Measurements from ENCODE around the gene MYL10. TPM values are rescaled to one million over a fixed set of nuclear protein-coding genes. Genes with fewer than 3 reads are reported as not detected.

Gene MYL10
- total RNA-seq, 1 experiment from 2014 or later = not detected

DNA sequence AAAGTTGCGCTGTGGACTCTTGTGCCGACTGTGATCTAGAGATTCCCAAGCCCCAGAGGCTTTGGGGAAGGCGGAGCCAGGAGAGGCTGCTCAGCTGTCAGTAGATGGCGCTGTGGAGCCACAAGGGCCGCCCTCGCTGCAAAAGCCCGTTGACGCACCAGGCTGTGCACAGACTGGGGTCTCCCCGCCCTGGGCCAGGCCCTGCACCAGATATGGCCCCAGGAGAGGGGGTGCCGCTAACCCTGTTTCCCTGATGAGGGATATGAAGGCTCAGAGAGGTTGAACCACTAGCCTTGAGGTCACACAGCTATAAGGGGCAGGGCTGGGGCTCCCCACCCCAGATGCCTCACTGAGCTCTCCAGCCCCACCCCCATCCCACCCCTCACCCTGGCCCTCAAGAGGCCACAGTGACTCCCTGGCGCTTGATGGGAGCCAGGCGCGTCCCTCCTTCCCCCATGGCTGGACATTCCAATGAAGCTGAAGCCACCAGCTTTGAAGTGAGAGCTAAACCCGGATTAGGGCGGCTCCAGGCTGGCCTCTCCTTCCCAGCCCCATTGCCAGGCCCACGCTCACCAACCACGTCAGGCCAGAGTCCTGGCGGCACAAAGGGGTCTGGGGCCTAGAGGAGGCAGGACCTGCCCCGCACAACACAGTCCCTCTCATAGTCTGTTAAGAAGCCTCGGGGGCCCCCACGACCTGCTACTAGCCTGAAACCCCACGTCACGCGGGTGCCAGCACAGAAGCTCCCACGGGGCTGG lies 26.4 kb downstream of the MYL10 start:
- peaks cover 19 to 30% of the 10 kb centered on the region in 2 experiments; a peak in 3 of 4 replicates for H3K4me1 ChIP-seq (ENCODE audit: control insufficient read depth in 1 of 2, insufficient read depth in 2 of 2, low read length in 2 of 2)
- no peaks in the 10 kb centered on the region for H3K79me2 ChIP-seq (ENCODE audit: insufficient read depth, low read length)
- ATAC-seq = peak; percentile 88
- peak overlapping the region; percentile 74 for H2AFZ ChIP-seq (ENCODE audit: low read depth, low read length, poor library complexity, severe bottlenecking)
- H3K9me3 ChIP-seq (ENCODE audit: control insufficient read depth in 1 of 2, insufficient read depth in 1 of 2, low read depth in 1 of 2, low read length in 2 of 2) = no peaks in the 10 kb centered on the region
- no peaks in the 10 kb centered on the region for H3K36me3 ChIP-seq (ENCODE audit: control insufficient read depth in 1 of 2, insufficient read depth in 2 of 2, low read length in 2 of 2)
- DNase-seq (ENCODE audit: low read depth, low spot score) = peak; percentile 59
- H3K27me3 ChIP-seq (ENCODE audit: insufficient read depth, low read length) = no peaks in the 10 kb centered on the region
- peak overlapping the region; percentile 65 for H3K4me2 ChIP-seq (ENCODE audit: low read length)
- no peaks in the 10 kb centered on the region for H4K20me1 ChIP-seq (ENCODE audit: insufficient read depth)
- no peaks in the 10 kb centered on the region for H3K9me2 ChIP-seq (ENCODE audit: insufficient read depth)
- CTCF ChIA-PET = interaction anchor here (0.6 to 2.2 kb wide), 11 partner anchors 10 to 670 kb away, joined by 3 to 15 read pairs (median 4); no protein-coding TSS in a partner anchor
- no peak overlapping the region for H3K4me3 ChIP-seq (replicated peaks in 1 of 2; ENCODE audit: low read depth in 1 of 2, low read length in 2 of 2)
- H3K27ac ChIP-seq (ENCODE audit: low read depth, low read length) = no peak overlapping the region
- BruUV-seq (replicated peaks) = no TSS peak
- POLR2A ChIA-PET = no interaction called here
- intact Hi-C loops (cut with micrococcal nuclease) = loop anchor here (1.0 to 2.0 kb wide), 3 partner anchors 212 to 670 kb away; no protein-coding TSS in a partner anchor
- RAD21 ChIA-PET (ENCODE audit: low non-redundant PET in 1 of 2, low total read pairs in 2 of 2, uncharacterized antibody in 2 of 2, unreplicated experiment in 2 of 2) = interaction anchor here (0.6 to 0.7 kb wide), 4 partner anchors 43 to 551 kb away, joined by 3 to 4 read pairs (median 4); no protein-coding TSS in a partner anchor
- 0 out of 2 replicates have a peak overlapping the region, but pooled peaks have one; percentile 25 for H3K9ac ChIP-seq (ENCODE audit: low read length)
- TF ChIP-seq YY1 (IDR thresholded peaks at IDR 0.05; ENCODE audit: extremely low read depth, insufficient replicate concordance, low read depth, low read length) (peak; percentile 42), FOSL1 (IDR thresholded peaks at IDR 0.05; ENCODE audit: low read depth) (no peak), EZH2phosphoT487 (IDR thresholded peaks at IDR 0.05; ENCODE audit: borderline replicate concordance) (no peak), TCF7L2 (IDR thresholded peaks at IDR 0.05; ENCODE audit: borderline replicate concordance, extremely low read depth, insufficient read depth, insufficient read length) (no peak), POLR2AphosphoS5 (IDR thresholded peaks at IDR 0.05; ENCODE audit: low read depth, low read length) (no peak), SRF (IDR thresholded peaks at IDR 0.05; ENCODE audit: low read depth) (no peak), JUND (IDR thresholded peaks at IDR 0.05) (no peak), CBX3 (IDR thresholded peaks at IDR 0.05; ENCODE audit: low read depth) (no peak), ZFX (IDR thresholded peaks at IDR 0.05) (no peak), ZNF274 (IDR thresholded peaks at IDR 0.05; ENCODE audit: low read depth, low read length) (no peak), EZH2 (IDR thresholded peaks at IDR 0.05) (no peak), CEBPB (IDR thresholded peaks at IDR 0.05; ENCODE audit: low read depth) (no peak), ELF1 (IDR thresholded peaks at IDR 0.05; ENCODE audit: borderline replicate concordance, low read depth) (no peak), EGR1 (IDR thresholded peaks at IDR 0.05; ENCODE audit: low read depth) (no peak)
- TF ChIP-seq, protein P1, sequence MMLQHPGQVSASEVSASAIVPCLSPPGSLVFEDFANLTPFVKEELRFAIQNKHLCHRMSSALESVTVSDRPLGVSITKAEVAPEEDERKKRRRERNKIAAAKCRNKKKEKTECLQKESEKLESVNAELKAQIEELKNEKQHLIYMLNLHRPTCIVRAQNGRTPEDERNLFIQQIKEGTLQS (IDR thresholded peaks at IDR 0.05) = no peak
- TF ChIP-seq, protein P2, sequence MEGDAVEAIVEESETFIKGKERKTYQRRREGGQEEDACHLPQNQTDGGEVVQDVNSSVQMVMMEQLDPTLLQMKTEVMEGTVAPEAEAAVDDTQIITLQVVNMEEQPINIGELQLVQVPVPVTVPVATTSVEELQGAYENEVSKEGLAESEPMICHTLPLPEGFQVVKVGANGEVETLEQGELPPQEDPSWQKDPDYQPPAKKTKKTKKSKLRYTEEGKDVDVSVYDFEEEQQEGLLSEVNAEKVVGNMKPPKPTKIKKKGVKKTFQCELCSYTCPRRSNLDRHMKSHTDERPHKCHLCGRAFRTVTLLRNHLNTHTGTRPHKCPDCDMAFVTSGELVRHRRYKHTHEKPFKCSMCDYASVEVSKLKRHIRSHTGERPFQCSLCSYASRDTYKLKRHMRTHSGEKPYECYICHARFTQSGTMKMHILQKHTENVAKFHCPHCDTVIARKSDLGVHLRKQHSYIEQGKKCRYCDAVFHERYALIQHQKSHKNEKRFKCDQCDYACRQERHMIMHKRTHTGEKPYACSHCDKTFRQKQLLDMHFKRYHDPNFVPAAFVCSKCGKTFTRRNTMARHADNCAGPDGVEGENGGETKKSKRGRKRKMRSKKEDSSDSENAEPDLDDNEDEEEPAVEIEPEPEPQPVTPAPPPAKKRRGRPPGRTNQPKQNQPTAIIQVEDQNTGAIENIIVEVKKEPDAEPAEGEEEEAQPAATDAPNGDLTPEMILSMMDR (IDR thresholded peaks at IDR 0.05 in 2 of 3, conservative IDR thresholded peaks at IDR 0.05 in 1 of 3; ENCODE audit: borderline replicate concordance in 1 of 3, insufficient read depth in 1 of 3, low read depth in 2 of 3, low read length in 2 of 3) = peak; percentile 82 to 96 (median 95)
- TF ChIP-seq, protein P3, sequence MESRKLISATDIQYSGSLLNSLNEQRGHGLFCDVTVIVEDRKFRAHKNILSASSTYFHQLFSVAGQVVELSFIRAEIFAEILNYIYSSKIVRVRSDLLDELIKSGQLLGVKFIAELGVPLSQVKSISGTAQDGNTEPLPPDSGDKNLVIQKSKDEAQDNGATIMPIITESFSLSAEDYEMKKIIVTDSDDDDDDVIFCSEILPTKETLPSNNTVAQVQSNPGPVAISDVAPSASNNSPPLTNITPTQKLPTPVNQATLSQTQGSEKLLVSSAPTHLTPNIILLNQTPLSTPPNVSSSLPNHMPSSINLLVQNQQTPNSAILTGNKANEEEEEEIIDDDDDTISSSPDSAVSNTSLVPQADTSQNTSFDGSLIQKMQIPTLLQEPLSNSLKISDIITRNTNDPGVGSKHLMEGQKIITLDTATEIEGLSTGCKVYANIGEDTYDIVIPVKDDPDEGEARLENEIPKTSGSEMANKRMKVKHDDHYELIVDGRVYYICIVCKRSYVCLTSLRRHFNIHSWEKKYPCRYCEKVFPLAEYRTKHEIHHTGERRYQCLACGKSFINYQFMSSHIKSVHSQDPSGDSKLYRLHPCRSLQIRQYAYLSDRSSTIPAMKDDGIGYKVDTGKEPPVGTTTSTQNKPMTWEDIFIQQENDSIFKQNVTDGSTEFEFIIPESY (IDR thresholded peaks at IDR 0.05; ENCODE audit: extremely low read depth, insufficient replicate concordance, low read length) = no peak
- TF ChIP-seq, protein P4, sequence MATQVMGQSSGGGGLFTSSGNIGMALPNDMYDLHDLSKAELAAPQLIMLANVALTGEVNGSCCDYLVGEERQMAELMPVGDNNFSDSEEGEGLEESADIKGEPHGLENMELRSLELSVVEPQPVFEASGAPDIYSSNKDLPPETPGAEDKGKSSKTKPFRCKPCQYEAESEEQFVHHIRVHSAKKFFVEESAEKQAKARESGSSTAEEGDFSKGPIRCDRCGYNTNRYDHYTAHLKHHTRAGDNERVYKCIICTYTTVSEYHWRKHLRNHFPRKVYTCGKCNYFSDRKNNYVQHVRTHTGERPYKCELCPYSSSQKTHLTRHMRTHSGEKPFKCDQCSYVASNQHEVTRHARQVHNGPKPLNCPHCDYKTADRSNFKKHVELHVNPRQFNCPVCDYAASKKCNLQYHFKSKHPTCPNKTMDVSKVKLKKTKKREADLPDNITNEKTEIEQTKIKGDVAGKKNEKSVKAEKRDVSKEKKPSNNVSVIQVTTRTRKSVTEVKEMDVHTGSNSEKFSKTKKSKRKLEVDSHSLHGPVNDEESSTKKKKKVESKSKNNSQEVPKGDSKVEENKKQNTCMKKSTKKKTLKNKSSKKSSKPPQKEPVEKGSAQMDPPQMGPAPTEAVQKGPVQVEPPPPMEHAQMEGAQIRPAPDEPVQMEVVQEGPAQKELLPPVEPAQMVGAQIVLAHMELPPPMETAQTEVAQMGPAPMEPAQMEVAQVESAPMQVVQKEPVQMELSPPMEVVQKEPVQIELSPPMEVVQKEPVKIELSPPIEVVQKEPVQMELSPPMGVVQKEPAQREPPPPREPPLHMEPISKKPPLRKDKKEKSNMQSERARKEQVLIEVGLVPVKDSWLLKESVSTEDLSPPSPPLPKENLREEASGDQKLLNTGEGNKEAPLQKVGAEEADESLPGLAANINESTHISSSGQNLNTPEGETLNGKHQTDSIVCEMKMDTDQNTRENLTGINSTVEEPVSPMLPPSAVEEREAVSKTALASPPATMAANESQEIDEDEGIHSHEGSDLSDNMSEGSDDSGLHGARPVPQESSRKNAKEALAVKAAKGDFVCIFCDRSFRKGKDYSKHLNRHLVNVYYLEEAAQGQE (IDR thresholded peaks at IDR 0.05; ENCODE audit: low read depth) = no peak
